C4-2B (cell line): ENCODE data around the gene QPRT.

Source experiments
- H3K27ac ChIP-seq: fragments of 450-650 bp; 2 replicates; pipeline ENCODE4 v1.5.1; 2017
- ZFX ChIP-seq: fragments of 450-650 bp; IDR thresholded peaks from 2 replicates; pipeline ENCODE4 v1.6.1; 2017
- TF ChIP-seq, protein P1 (sequence below): fragments of 450-650 bp; conservative IDR thresholded peaks from 2 replicates; pipeline ENCODE4 v1.5.1; 2017; ENCODE audit warnings: mild to moderate bottlenecking

The QPRT gene

DNA sequence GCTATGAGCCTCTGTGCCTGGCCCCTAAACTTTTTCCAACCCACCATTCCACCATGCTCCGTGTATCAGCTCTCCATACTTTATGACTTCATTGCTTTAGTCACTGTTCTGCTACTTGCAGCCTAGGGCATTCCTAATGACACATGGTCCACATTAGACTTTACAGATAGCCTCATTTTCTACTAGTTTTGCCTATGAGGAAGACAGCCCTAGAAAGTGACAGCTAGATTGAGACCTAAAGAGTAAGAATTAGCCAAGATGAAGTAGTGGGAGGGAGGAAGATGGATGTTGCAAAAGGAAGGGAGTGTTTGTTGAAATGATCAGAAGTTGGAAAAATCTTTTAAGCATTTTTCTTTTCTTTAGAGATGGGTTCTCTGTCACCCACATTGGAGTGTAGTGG is 55.8 kb downstream of the QPRT start:
- no peak for TF ChIP-seq ZFX
- TF ChIP-seq, protein P1, sequence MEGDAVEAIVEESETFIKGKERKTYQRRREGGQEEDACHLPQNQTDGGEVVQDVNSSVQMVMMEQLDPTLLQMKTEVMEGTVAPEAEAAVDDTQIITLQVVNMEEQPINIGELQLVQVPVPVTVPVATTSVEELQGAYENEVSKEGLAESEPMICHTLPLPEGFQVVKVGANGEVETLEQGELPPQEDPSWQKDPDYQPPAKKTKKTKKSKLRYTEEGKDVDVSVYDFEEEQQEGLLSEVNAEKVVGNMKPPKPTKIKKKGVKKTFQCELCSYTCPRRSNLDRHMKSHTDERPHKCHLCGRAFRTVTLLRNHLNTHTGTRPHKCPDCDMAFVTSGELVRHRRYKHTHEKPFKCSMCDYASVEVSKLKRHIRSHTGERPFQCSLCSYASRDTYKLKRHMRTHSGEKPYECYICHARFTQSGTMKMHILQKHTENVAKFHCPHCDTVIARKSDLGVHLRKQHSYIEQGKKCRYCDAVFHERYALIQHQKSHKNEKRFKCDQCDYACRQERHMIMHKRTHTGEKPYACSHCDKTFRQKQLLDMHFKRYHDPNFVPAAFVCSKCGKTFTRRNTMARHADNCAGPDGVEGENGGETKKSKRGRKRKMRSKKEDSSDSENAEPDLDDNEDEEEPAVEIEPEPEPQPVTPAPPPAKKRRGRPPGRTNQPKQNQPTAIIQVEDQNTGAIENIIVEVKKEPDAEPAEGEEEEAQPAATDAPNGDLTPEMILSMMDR, result no peak
- H3K27ac ChIP-seq, result no peak overlapping the region

DNA sequence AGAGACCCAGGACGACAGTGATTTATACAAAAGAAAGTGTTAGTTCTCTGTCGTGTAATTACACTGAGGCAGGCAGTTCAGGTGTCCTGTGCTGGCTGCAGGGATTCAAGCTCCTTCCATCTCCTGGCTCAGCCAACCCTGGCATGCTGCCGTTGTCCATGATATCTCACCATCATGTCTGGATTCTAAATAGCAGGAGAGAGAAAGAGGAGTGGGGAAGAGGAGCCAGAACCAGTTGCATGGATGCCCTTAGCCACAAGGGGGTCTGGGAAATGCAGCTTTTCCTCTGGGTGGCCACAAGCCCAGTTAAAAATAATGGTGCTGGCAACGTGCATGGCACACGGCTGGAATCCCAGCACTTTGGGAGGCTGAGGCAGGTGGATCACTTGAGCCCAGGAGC is 57.1 kb downstream of the QPRT start:
- no peak overlapping the region; the same call in 1 of the 2 replicates for H3K27ac ChIP-seq
- TF ChIP-seq, protein P1, result no peak
- no peak for TF ChIP-seq ZFX

GRCh38 chr16:29736764-29737163 is 57.8 kb downstream of the QPRT start:
- TF ChIP-seq ZFX, result no peak
- TF ChIP-seq, protein P1, result no peak
- peak overlapping the region; percentile 98 for H3K27ac ChIP-seq

DNA sequence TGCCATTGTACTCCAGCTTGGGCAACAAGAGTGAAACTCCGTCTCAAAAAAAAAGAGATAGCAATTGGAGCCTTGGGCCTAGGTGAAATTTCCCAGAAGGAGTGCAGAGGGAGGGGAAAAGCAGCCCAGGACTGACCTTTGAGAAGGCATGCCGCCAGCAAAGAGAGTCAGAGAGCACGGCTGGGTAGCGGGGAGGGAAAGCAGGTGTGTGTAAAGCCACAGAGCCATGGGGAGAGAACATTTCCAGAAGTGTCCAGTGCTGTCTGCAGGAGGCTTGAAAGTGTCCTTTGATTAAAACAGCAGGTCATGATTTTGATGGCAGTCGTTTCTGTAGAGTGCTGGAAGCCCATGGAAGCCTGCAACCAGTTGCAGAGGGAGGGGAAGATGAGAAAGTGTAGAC is 58.7 kb downstream of the QPRT start:
- peak overlapping the region; percentile 98 for H3K27ac ChIP-seq
- no peak for TF ChIP-seq ZFX
- TF ChIP-seq, protein P1, result no peak

DNA sequence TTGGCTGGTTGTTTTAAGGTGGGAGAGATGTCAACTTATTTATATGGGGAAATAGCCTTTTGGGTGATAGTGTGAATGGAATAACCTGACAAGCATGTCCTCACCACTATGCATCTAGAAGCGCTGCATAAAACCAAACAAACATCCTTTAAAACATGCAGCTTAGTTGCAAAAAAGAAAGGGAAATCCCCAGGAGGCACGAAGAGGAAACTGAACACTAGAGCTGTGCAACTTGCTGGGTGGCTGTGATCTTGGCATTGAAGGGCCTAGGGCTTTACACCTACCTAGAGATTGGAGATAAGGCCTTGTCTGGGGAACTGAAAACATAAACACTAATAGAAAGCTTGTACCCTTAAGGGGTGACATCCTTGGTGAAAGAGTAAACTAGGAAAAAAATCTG is 59.5 kb downstream of the QPRT start:
- TF ChIP-seq ZFX, result no peak
- TF ChIP-seq, protein P1, result no peak
- H3K27ac ChIP-seq, result peak overlapping the region; percentile 98

DNA sequence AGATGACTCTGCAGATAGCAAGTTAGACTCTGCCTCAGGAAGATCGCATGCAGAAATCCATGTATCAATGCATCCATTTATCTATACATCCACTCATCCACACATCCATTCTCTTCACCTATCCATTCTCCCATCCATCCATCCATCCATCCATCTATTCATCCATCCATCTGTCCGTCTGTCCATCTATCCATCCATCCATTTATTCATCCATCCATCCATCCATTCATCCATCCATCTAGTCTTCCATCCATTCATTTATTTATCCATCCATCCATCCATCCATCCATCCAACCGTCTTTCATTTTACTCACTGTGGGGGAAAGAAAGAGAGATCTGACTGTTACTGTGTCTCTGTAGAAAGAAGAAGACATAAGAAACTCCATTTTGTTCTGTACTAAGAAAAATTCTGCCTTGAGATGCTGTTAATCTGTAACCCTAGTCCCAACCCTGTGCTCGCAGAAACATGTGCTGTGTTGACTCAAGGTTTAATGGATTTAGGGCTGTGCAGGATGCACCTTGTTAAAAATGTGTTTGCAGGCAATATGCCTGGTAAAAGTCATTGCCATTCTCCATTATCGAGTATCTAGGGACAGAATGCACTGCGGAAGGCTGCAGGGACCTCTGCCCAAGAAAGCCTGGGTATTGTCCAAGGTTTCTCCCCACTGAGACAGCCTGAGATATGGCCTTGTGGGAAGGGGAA is 61.1 kb downstream of the QPRT start:
- peak overlapping the region; percentile 98 for H3K27ac ChIP-seq

GRCh38 chr16:29740630-29741015 is 61.6 kb downstream of the QPRT start:
- H3K27ac ChIP-seq, result peak overlapping the region; percentile 98

GRCh38 chr16:29742683-29743275 is 63.8 kb downstream of the QPRT start:
- H3K27ac ChIP-seq, result peak overlapping the region; percentile 98
- TF ChIP-seq ZFX, result no peak
- TF ChIP-seq, protein P1, result no peak
